ENCODE data around the gene RBM15B. TPM values are rescaled to one million over a fixed set of nuclear protein-coding genes. Genes with fewer than 3 reads are reported as not detected.

The RBM15B gene
- total RNA-seq, 1 donor from 2014 or later, result 15.7 TPM

DNA sequence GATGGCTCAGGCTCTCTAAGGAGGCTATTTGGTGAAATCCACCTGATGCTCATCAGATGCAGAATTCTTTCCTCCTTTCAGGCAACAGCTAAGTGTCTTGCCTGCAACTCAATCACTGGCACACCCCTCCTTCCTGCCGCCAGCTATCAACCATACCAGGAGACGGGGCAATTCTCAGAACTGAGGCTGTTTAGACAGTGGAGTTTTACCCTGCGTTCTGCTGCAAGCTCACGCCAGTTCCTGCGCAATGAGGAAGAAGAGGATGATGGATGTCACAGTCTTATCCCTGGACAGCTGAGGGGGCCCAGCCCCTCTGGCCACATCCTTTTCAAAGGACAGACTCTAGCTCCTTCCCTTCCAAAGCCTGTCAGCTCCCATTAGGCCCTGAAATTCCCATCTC lies 13.0 kb upstream of the RBM15B start:
- Histone ChIP-seq H3K4me3 (ENCODE audit: low read length in 3 of 3) (no peak overlapping the region), H3K36me3 (ENCODE audit: control insufficient read depth in 3 of 3, insufficient read depth in 3 of 3, low read length in 3 of 3) (no peaks in the 10 kb centered on the region), H3K4me1 (ENCODE audit: control insufficient read depth in 3 of 3, insufficient read depth in 3 of 3, low read length in 3 of 3) (peaks cover 0 to 2% (median 0%) of the 10 kb centered on the region in 3 donors), H3K27me3 (ENCODE audit: control insufficient read depth in 3 of 3, insufficient read depth in 3 of 3, low read length in 3 of 3) (peaks cover 0 to 3% (median 0%) of the 10 kb centered on the region in 3 donors), H3K9ac (ENCODE audit: low read depth in 1 of 3, low read length in 3 of 3) (no peak overlapping the region), H3K9me3 (ENCODE audit: control insufficient read depth in 3 of 3, low read length in 3 of 3) (no peaks in the 10 kb centered on the region), H3K27ac (ENCODE audit: low read depth, low read length) (no peak overlapping the region)

DNA sequence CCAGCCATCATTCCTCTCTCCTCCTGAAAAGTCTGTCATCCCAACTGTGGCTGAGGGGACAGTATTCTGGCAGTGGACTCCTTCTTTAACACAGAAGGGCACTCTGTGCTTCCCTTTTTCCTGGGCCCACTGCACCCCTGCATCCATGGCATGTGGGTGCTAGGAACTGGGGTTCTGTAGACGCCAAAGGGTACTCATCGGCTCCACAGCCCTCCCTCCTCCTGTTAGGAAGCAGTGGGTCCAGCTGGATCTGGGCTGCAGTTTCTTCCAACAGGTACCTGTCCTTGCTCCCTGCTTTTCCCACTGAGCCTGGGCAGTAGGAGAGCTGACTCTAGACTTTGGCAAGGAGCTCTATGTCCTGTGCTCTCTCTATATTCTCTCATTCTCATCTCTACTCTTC lies 12.4 kb upstream of the RBM15B start:
- Histone ChIP-seq H3K4me3 (ENCODE audit: low read length in 3 of 3) (no peak overlapping the region), H3K9ac (ENCODE audit: low read depth in 1 of 3, low read length in 3 of 3) (no peak overlapping the region), H3K4me1 (ENCODE audit: control insufficient read depth in 3 of 3, insufficient read depth in 3 of 3, low read length in 3 of 3) (peaks cover 0 to 1% (median under 1%) of the 10 kb centered on the region in 3 donors), H3K9me3 (ENCODE audit: control insufficient read depth in 3 of 3, low read length in 3 of 3) (no peaks in the 10 kb centered on the region), H3K27ac (ENCODE audit: low read depth, low read length) (no peak overlapping the region), H3K36me3 (ENCODE audit: control insufficient read depth in 3 of 3, insufficient read depth in 3 of 3, low read length in 3 of 3) (no peaks in the 10 kb centered on the region), H3K27me3 (ENCODE audit: control insufficient read depth in 3 of 3, insufficient read depth in 3 of 3, low read length in 3 of 3) (no peaks in the 10 kb centered on the region)

DNA sequence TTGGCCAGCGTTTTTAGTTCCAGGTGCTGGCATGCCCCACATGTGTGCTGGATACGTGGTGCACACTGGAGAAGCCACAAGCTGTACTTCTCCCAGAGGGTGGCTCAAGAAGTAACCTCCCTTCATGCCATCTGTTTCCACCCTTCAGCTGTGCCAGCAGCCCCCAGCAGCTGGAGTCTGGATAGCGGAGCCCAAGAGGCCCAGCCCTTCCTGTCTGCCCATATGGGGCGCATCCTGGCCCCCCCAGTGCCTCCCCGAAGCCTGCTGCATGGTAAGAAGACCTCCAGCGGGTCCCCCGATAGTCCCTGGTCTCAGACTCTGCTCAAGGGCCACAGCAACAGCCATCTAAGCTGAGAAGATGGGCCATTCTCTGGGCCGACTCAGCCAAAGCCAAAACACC lies 11.8 kb upstream of the RBM15B start:
- H3K4me1 ChIP-seq (ENCODE audit: control insufficient read depth in 3 of 3, insufficient read depth in 3 of 3, low read length in 3 of 3), result peaks cover 6% of the 10 kb centered on the region in 3 donors
- no peak overlapping the region for H3K4me3 ChIP-seq (ENCODE audit: low read length in 3 of 3)
- no peak overlapping the region for H3K27ac ChIP-seq (ENCODE audit: low read depth, low read length)
- H3K9ac ChIP-seq (ENCODE audit: low read depth in 1 of 3, low read length in 3 of 3), result no peak overlapping the region
- no peaks in the 10 kb centered on the region for H3K27me3 ChIP-seq (ENCODE audit: control insufficient read depth in 3 of 3, insufficient read depth in 3 of 3, low read length in 3 of 3)
- H3K9me3 ChIP-seq (ENCODE audit: control insufficient read depth in 3 of 3, low read length in 3 of 3), result no peaks in the 10 kb centered on the region
- H3K36me3 ChIP-seq (ENCODE audit: control insufficient read depth in 3 of 3, insufficient read depth in 3 of 3, low read length in 3 of 3), result no peaks in the 10 kb centered on the region

DNA sequence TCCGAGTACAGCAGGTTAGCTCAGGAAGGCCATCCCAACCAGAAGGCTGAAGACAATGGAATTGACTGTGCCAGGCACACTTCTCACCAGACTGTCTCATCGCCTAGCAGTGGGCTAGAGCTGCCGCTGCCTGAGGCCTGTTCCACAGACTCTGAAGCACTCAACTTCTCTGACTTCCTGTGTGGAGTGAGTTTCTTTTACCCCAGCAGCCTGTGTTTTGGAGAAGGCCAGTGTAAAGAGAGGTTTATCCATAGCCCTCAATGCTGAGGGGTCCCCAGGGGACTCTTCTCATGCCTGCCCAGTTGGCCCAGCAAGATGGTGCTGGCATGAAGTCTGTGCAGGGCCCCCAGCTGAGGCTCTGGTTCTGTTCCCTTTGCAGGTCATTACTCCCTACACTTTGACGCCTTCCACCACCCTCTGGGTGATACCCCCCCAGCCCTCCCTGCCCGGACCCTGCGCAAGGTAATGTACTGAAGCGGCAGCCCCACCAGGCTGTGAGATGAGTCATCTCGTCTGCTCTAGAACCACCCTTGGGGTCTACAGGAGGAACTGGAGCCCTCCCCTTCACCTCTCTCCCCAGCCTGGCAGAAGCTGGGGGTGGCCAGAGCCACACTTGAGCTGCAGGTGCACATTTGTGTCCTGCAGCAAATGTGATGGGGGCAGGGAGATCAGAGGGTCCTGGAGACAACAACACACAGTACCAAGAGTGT lies 11.2 kb upstream of the RBM15B start:
- H3K27me3 ChIP-seq (ENCODE audit: control insufficient read depth in 3 of 3, insufficient read depth in 3 of 3, low read length in 3 of 3), result no peaks in the 10 kb centered on the region
- no peaks in the 10 kb centered on the region for H3K9me3 ChIP-seq (ENCODE audit: control insufficient read depth in 3 of 3, low read length in 3 of 3)
- H3K36me3 ChIP-seq (ENCODE audit: control insufficient read depth in 3 of 3, insufficient read depth in 3 of 3, low read length in 3 of 3), result peaks cover 0 to 2% (median 0%) of the 10 kb centered on the region in 3 donors
- no peak overlapping the region for H3K27ac ChIP-seq (ENCODE audit: low read depth, low read length)
- H3K4me3 ChIP-seq (ENCODE audit: low read length in 3 of 3), result no peak overlapping the region
- H3K9ac ChIP-seq (ENCODE audit: low read depth in 1 of 3, low read length in 3 of 3), result no peak overlapping the region
- H3K4me1 ChIP-seq (ENCODE audit: control insufficient read depth in 3 of 3, insufficient read depth in 3 of 3, low read length in 3 of 3), result peaks cover 6 to 11% (median 6%) of the 10 kb centered on the region in 3 donors

DNA sequence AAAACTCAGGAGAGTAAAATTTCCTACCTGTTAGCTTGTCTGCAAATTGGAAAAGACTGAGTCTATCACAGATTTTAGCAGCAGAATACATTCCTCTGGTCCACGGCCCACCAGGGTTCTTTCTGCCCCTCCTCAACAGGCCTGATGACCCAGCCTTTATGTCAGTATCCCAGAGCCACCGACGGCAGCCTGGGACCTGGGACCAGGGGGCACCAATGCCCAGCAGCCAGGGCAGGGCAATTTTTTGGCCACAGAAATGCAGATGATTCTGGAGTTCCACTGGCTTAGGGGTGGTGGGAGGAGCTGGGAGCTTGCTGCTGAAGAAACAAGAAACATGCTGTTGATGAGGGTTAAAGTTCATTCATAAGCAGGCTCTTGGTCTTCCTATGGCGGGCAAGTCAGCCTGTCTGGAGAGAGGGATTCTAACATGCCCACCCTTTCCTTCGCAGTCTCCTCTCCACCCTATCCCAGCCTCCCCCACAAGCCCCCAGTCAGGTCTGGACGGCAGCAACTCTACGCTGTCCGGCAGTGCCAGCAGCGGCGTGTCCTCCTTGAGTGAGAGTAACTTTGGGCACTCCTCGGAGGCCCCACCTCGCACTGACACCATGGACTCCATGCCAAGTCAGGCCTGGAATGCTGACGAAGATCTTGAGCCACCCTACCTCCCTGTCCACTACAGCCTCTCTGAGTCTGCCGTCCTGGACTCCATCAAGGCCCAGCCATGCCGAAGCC lies 10.3 kb upstream of the RBM15B start:
- no peak overlapping the region for H3K9ac ChIP-seq (ENCODE audit: low read depth in 1 of 3, low read length in 3 of 3)
- H3K27me3 ChIP-seq (ENCODE audit: control insufficient read depth in 3 of 3, insufficient read depth in 3 of 3, low read length in 3 of 3), result no peaks in the 10 kb centered on the region
- H3K4me3 ChIP-seq (ENCODE audit: low read length in 3 of 3), result no peak overlapping the region
- H3K9me3 ChIP-seq (ENCODE audit: control insufficient read depth in 3 of 3, low read length in 3 of 3), result no peaks in the 10 kb centered on the region
- H3K4me1 ChIP-seq (ENCODE audit: control insufficient read depth in 3 of 3, insufficient read depth in 3 of 3, low read length in 3 of 3), result peaks cover 9 to 14% (median 9%) of the 10 kb centered on the region in 3 donors
- no peak overlapping the region for H3K27ac ChIP-seq (ENCODE audit: low read depth, low read length)
- peaks cover 0 to 2% (median 0%) of the 10 kb centered on the region in 3 donors for H3K36me3 ChIP-seq (ENCODE audit: control insufficient read depth in 3 of 3, insufficient read depth in 3 of 3, low read length in 3 of 3)

DNA sequence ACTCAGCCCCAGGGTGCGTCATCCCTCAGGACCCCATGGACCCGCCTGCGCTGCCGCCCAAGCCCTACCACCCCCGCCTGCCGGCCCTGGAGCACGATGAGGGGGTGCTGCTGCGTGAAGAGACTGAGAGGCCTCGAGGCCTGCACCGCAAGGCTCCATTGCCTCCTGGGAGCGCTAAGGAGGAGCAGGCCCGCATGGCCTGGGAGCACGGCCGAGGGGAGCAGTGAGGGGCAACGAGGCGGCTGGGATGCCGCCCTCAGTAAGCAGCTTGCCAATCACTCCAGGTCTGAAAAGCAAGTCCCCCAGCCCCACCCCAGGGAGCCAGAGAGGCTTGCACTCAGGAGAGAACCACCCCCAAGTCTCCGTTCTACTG lies 9.8 kb upstream of the RBM15B start:
- peaks cover 14 to 20% (median 15%) of the 10 kb centered on the region in 3 donors for H3K4me1 ChIP-seq (ENCODE audit: control insufficient read depth in 3 of 3, insufficient read depth in 3 of 3, low read length in 3 of 3)
- H3K9ac ChIP-seq (ENCODE audit: low read depth in 1 of 3, low read length in 3 of 3), result no peak overlapping the region
- no peak overlapping the region for H3K4me3 ChIP-seq (ENCODE audit: low read length in 3 of 3)
- peaks cover 0 to 2% (median 0%) of the 10 kb centered on the region in 3 donors for H3K36me3 ChIP-seq (ENCODE audit: control insufficient read depth in 3 of 3, insufficient read depth in 3 of 3, low read length in 3 of 3)
- H3K9me3 ChIP-seq (ENCODE audit: control insufficient read depth in 3 of 3, low read length in 3 of 3), result no peaks in the 10 kb centered on the region
- no peaks in the 10 kb centered on the region for H3K27me3 ChIP-seq (ENCODE audit: control insufficient read depth in 3 of 3, insufficient read depth in 3 of 3, low read length in 3 of 3)
- H3K27ac ChIP-seq (ENCODE audit: low read depth, low read length), result no peak overlapping the region

DNA sequence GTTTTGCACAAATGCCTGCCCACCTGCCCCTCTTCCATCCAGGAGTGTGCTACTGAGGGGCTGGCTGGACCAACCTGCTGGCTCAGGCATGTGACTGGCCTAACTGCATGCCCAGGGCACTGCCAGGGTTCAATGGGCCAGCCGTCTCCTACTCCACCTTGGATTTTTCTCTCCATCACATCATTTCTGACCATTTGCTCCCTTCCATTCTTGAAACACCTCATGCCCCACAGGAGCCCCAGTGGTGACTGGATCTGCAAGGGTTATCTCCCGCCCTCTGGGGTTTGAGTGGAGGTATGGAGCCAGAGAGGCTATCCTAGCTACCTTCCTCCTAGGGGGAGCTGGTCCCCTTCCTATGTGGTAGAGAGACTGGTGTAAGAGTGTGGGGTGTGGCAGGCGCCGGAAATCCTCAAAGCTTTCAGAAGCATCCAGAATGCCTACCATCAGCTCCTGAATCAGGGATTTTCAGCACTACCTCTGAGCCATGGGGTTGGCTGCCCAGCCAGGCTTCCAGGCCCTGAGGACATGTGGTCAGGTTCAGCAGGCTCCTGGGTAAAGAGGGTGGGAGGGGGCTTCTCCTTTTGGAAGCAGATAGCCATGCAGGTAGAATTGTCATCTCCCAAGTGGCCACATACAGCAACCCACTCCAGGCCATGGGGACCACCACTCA lies 8.9 kb upstream of the RBM15B start:
- H3K4me1 ChIP-seq (ENCODE audit: control insufficient read depth in 3 of 3, insufficient read depth in 3 of 3, low read length in 3 of 3), result peaks cover 21 to 26% (median 21%) of the 10 kb centered on the region in 3 donors
- H3K4me3 ChIP-seq (ENCODE audit: low read length in 3 of 3), result no peak overlapping the region
- no peak overlapping the region for H3K9ac ChIP-seq (ENCODE audit: low read depth in 1 of 3, low read length in 3 of 3)
- no peak overlapping the region for H3K27ac ChIP-seq (ENCODE audit: low read depth, low read length)
- H3K36me3 ChIP-seq (ENCODE audit: control insufficient read depth in 3 of 3, insufficient read depth in 3 of 3, low read length in 3 of 3), result peaks cover 0 to 2% (median 2%) of the 10 kb centered on the region in 3 donors
- no peaks in the 10 kb centered on the region for H3K9me3 ChIP-seq (ENCODE audit: control insufficient read depth in 3 of 3, low read length in 3 of 3)
- no peaks in the 10 kb centered on the region for H3K27me3 ChIP-seq (ENCODE audit: control insufficient read depth in 3 of 3, insufficient read depth in 3 of 3, low read length in 3 of 3)

DNA sequence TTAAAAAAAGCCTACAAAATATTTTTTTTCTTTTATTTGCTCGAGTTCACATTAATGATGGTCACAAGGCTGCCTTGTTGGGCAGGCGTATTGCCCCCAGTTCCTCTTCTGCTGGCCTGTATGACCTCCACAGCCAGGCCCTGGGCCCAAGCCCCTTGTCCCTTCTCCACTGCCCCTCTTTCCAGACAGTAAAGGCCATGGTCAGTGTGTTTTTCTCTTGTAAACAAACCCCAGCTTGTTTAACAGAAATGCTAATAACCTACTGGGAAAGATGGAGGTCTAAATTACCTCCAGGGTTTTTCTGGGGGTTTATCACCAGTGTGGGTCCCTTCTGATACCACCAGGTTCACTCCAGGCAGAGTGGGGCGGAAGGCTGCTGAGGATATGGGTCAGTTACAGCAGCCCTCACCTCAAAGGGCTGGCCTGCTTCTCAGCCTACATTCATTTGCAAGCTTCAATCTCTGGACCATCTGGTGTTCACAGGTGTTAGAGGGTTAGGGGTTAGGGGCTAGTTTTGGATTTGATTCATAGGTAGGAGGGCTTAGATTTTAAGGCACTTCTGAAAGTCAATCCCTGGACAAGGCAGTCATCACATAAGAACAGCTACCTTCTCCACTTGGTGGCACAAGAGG lies 8.0 kb upstream of the RBM15B start:
- H3K4me1 ChIP-seq (ENCODE audit: control insufficient read depth in 3 of 3, insufficient read depth in 3 of 3, low read length in 3 of 3), result peaks cover 25 to 35% (median 27%) of the 10 kb centered on the region in 3 donors
- H3K9me3 ChIP-seq (ENCODE audit: control insufficient read depth in 3 of 3, low read length in 3 of 3), result no peaks in the 10 kb centered on the region
- H3K4me3 ChIP-seq (ENCODE audit: low read length in 3 of 3), result no peak overlapping the region
- no peaks in the 10 kb centered on the region for H3K27me3 ChIP-seq (ENCODE audit: control insufficient read depth in 3 of 3, insufficient read depth in 3 of 3, low read length in 3 of 3)
- no peak overlapping the region for H3K9ac ChIP-seq (ENCODE audit: low read depth in 1 of 3, low read length in 3 of 3)
- H3K27ac ChIP-seq (ENCODE audit: low read depth, low read length), result no peak overlapping the region
- peaks cover 6 to 9% (median 8%) of the 10 kb centered on the region in 3 donors for H3K36me3 ChIP-seq (ENCODE audit: control insufficient read depth in 3 of 3, insufficient read depth in 3 of 3, low read length in 3 of 3)

DNA sequence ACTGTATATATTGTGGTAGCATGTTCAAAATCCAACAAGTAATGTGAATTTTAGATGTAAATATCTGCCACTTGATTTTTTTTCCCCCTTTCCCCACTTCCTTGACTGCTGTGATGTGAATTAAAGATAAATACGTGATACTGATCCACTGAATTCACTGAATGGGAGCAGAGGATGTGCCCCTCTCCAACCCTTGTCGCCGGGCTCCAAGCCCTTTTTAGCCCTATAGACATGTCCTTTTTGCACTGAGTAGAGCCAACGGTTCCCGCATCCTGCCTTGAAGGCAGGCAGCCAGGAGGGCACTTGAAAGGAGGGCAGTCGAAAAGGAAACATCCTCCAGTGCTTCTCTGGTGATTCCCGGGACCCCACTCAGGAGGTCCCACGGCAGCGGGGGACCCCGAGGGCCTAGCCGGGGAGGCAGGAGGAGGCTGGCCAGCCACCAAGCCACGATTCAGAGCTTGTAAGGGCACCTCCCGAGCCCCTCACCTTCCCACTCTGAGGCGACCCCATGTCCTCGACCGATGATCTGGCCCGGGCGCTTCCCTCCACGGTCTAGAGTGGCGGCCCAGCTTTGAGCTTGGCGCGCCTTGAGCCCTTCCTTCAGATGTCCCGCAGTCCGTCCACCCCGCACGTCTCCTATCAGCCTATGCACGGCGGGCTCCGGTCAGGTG lies 6.9 kb upstream of the RBM15B start:
- peak overlapping the region; percentile 93 to 99 (median 94) for H3K4me3 ChIP-seq (ENCODE audit: low read length in 3 of 3)
- peaks cover 25 to 40% (median 27%) of the 10 kb centered on the region in 3 donors for H3K4me1 ChIP-seq (ENCODE audit: control insufficient read depth in 3 of 3, insufficient read depth in 3 of 3, low read length in 3 of 3)
- H3K27ac ChIP-seq (ENCODE audit: low read depth, low read length), result peak overlapping the region; percentile 95
- no peaks in the 10 kb centered on the region for H3K9me3 ChIP-seq (ENCODE audit: control insufficient read depth in 3 of 3, low read length in 3 of 3)
- peaks cover 12 to 20% (median 17%) of the 10 kb centered on the region in 3 donors for H3K36me3 ChIP-seq (ENCODE audit: control insufficient read depth in 3 of 3, insufficient read depth in 3 of 3, low read length in 3 of 3)
- H3K9ac ChIP-seq (ENCODE audit: low read depth in 1 of 3, low read length in 3 of 3), result peak overlapping the region; percentile 97 to 99 (median 98)
- H3K27me3 ChIP-seq (ENCODE audit: control insufficient read depth in 3 of 3, insufficient read depth in 3 of 3, low read length in 3 of 3), result no peaks in the 10 kb centered on the region
